PFSK-1 (cell line): ENCODE measurements around the gene NYAP2.

Source experiments
- FOXP2 ChIP-seq: optimal IDR thresholded peaks from 2 replicates; pipeline ENCODE3; 2011; ENCODE audit warnings: borderline replicate concordance, control low read depth, inconsistent platforms; ENCODE audit not compliant: insufficient read depth; ENCODE audit errors: extremely low read length, extremely low read depth
- POLR2AphosphoS5 ChIP-seq: IDR thresholded peaks from 2 replicates; pipeline ENCODE4 v1.6.1; 2012; ENCODE audit warnings: low read depth, mild to moderate bottlenecking, control low read depth, low read length, moderate library complexity
- REST ChIP-seq, 2 experiments: IDR thresholded peaks; 2 replicates each; pipeline versions ENCODE4 v1.6.1 to v1.8.0; 2011 to 2012; ENCODE audit warnings: low read depth in 2 of 2, low read length in 2 of 2, control low read depth in 1 of 2, inconsistent platforms in 1 of 2, mild to moderate bottlenecking in 1 of 2, moderate library complexity in 1 of 2; ENCODE audit not compliant: insufficient read depth in 1 of 2
- SIN3A ChIP-seq: IDR thresholded peaks from 2 replicates; pipeline ENCODE4 v1.6.1; 2012; ENCODE audit warnings: mild to moderate bottlenecking, low read length, moderate library complexity, borderline replicate concordance; ENCODE audit not compliant: insufficient read depth
- TAF1 ChIP-seq: IDR thresholded peaks from 2 replicates; pipeline ENCODE4 v1.6.1; 2012; ENCODE audit warnings: low read length, control low read depth, borderline replicate concordance; ENCODE audit not compliant: insufficient read depth

NYAP2 gene

GRCh38 chr2:225574582-225575138, 175.2 kb downstream of the NYAP2 start:
- TF ChIP-seq REST (IDR thresholded peaks at IDR 0.05; ENCODE audit: insufficient read depth in 1 of 2, low read depth in 2 of 2, low read length in 2 of 2) (no peak), POLR2AphosphoS5 (no peak), FOXP2 (no peak), TAF1 (no peak), SIN3A (no peak)

GRCh38 chr2:225581135-225581534, 181.6 kb downstream of the NYAP2 start:
- TF ChIP-seq REST (IDR thresholded peaks at IDR 0.05; ENCODE audit: insufficient read depth in 1 of 2, low read depth in 2 of 2, low read length in 2 of 2) (no peak), TAF1 (no peak), SIN3A (no peak), FOXP2 (no peak), POLR2AphosphoS5 (no peak)

GRCh38 chr2:225581906-225582305, 182.4 kb downstream of the NYAP2 start:
- no peak for TF ChIP-seq FOXP2
- no peak for TF ChIP-seq SIN3A
- TF ChIP-seq POLR2AphosphoS5 = no peak
- TF ChIP-seq REST (IDR thresholded peaks at IDR 0.05; ENCODE audit: insufficient read depth in 1 of 2, low read depth in 2 of 2, low read length in 2 of 2) = no peak
- TF ChIP-seq TAF1 = no peak

DNA sequence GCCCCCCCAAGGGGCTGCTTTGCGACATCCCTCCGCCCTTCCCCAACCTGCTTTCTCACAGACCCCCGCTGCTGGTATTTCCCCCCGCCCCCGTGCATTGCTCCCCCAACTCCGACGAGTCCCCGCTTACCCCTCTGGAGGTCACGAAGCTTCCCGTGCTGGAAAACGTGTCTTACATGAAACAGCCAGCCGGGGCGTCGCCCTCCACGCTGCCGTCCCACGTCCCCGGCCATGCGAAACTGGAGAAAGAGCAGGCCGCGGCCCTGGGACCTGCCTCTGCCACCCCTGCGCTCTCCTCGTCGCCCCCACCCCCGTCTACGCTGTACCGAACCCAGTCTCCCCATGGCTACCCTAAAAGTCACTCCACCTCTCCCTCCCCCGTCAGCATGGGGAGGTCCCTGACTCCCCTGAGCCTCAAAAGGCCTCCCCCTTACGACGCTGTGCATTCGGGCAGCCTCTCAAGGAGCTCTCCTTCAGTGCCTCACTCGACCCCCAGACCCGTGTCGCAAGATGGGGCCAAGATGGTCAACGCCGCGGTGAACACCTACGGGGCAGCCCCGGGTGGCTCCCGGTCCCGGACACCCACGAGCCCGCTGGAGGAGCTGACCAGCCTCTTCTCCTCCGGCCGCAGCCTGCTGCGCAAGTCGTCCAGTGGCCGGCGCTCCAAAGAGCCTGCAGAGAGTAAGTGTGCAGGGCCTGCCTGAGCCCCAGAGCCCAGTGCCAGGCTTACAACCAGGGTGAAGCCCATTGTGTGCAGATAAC, 183.0 kb downstream of the NYAP2 start:
- TF ChIP-seq TAF1 = no peak
- TF ChIP-seq REST (IDR thresholded peaks at IDR 0.05; ENCODE audit: insufficient read depth in 1 of 2, low read depth in 2 of 2, low read length in 2 of 2) = no peak
- TF ChIP-seq FOXP2 = no peak
- TF ChIP-seq SIN3A = no peak
- no peak for TF ChIP-seq POLR2AphosphoS5
